ENCODE results near the gene CCP110. TPM values are rescaled to one million over a fixed set of nuclear protein-coding genes. Genes with fewer than 3 reads are reported as not detected.

CCP110 gene
- polyA plus RNA-seq, 1 donor, result 40.6 TPM

GRCh38 chr16:19601083-19601976, 77.6 kb downstream of the CCP110 start:
- DNase-seq, result peak; percentile 26

Other genes with a start within 250 kb of the CCP110 start
- 0.05 TPM for gene CLEC19A, start 238.2 kb upstream of the CCP110 start, polyA plus RNA-seq (ENCODE audit: insufficient read length)
- gene TMC5, start 106.1 kb upstream of the CCP110 start, polyA plus RNA-seq (ENCODE audit: insufficient read length), result 0.37 TPM
- gene GDE1, start 1.8 kb upstream of the CCP110 start, polyA plus RNA-seq (ENCODE audit: insufficient read length), result 69.7 TPM
- 68.2 TPM for gene VPS35L, start 31.8 kb downstream of the CCP110 start, polyA plus RNA-seq (ENCODE audit: insufficient read length)
- 39.1 TPM for gene KNOP1, start 194.3 kb downstream of the CCP110 start, polyA plus RNA-seq (ENCODE audit: insufficient read length)
- 44.7 TPM for gene IQCK, start 194.3 kb downstream of the CCP110 start, polyA plus RNA-seq (ENCODE audit: insufficient read length)